OCI-LY3 (cell line): Measurements from ENCODE around the gene C19orf12.

ENCODE experiments used
- H2AFZ ChIP-seq: fragments of 200-600, 300-600 bp; shearing (Covaris generic); 2 replicates; pipeline ENCODE4 v1.6.0; 2014; ENCODE audit warnings: antibody characterized with exemption, low read depth, low read length
- H3K27ac ChIP-seq: fragments of 200-600, 300-600 bp; sonication (generic); 2 replicates; pipeline ENCODE4 v1.5.1; 2014; ENCODE audit warnings: mild to moderate bottlenecking, low read length, moderate library complexity, mixed read lengths
- H3K27me3 ChIP-seq: fragments of 200-600, 300-600 bp; sonication (generic); 2 replicates; pipeline ENCODE4 v1.6.1; 2014; ENCODE audit warnings: low read depth, low read length, mixed read lengths
- H3K36me3 ChIP-seq: fragments of 200-600, 300-600 bp; sonication (generic); replicated peaks from 2 replicates; pipeline ENCODE3; 2014; ENCODE audit warnings: low read depth, low read length, mixed read lengths
- H3K4me1 ChIP-seq: fragments of 300-600, 200-600 bp; sonication (generic); 2 replicates; pipeline ENCODE4 v1.6.1; 2014; ENCODE audit warnings: low read length, mixed read lengths
- H3K4me2 ChIP-seq: fragments of 200-600, 300-600 bp; sonication (generic); 2 replicates; pipeline ENCODE4 v1.6.1; 2014; ENCODE audit warnings: low read length, mixed read lengths
- H3K4me3 ChIP-seq: fragments of 300-600, 200-600 bp; sonication (generic); 2 replicates; pipeline ENCODE4 v1.5.1; 2014; ENCODE audit warnings: antibody characterized with exemption, mild to moderate bottlenecking, low read length, moderate library complexity
- H3K79me2 ChIP-seq: fragments of 300-600, 200-600 bp; shearing (Covaris generic); 2 replicates; pipeline ENCODE4 v1.6.1; 2014; ENCODE audit warnings: mild to moderate bottlenecking, low read length, mixed read lengths
- H3K9ac ChIP-seq: fragments of 300-600, 200-600 bp; shearing (Covaris generic); 2 replicates; pipeline ENCODE4 v1.6.0; 2014; ENCODE audit warnings: mild to moderate bottlenecking, low read length, moderate library complexity
- H3K9me3 ChIP-seq: fragments of 200-600, 300-600 bp; shearing (Covaris generic); 2 replicates; pipeline ENCODE4 v1.6.1; 2014; ENCODE audit warnings: low read length, mixed read lengths; ENCODE audit not compliant: insufficient read depth
- H4K20me1 ChIP-seq: fragments of 200-600, 300-600 bp; sonication (generic); 2 replicates; pipeline ENCODE4 v1.6.1; 2016; ENCODE audit warnings: low read length, mixed read lengths; ENCODE audit not compliant: insufficient read depth
- CTCF ChIP-seq: fragments of 200-600, 300-600 bp; sonication (generic); IDR thresholded peaks from 2 replicates; pipeline ENCODE4 v1.5.1; 2014; ENCODE audit warnings: antibody characterized with exemption, low read length, low read depth
- EZH2phosphoT487 ChIP-seq: fragments of 200-600 bp; shearing (Covaris generic); IDR thresholded peaks from 2 replicates; pipeline ENCODE4 v1.6.1; 2018; ENCODE audit warnings: antibody characterized with exemption, mixed run types, low read depth

The C19orf12 gene

GRCh38 chr19:29685326-29685725, 29.7 kb downstream of the C19orf12 start:
- H3K4me1 ChIP-seq, result no peaks in the 10 kb centered on the region
- H3K79me2 ChIP-seq, result no peaks in the 10 kb centered on the region
- no peak overlapping the region for H3K9ac ChIP-seq
- no peaks in the 10 kb centered on the region; the same call in 1 of the 2 replicates for H3K27me3 ChIP-seq
- no peak overlapping the region for H2AFZ ChIP-seq
- no peaks in the 10 kb centered on the region for H4K20me1 ChIP-seq
- H3K4me3 ChIP-seq, result no peak overlapping the region
- no peak overlapping the region for H3K4me2 ChIP-seq
- TF ChIP-seq CTCF (no peak), EZH2phosphoT487 (no peak)
- no peaks in the 10 kb centered on the region for H3K9me3 ChIP-seq
- no peak overlapping the region for H3K27ac ChIP-seq
- H3K36me3 ChIP-seq, result no peaks in the 10 kb centered on the region

- TF ChIP-seq EZH2phosphoT487 (no peak), CTCF (no peak)
- H3K4me1 ChIP-seq, result no peaks in the 10 kb centered on the region
- H4K20me1 ChIP-seq, result no peaks in the 10 kb centered on the region
- no peak overlapping the region for H3K9ac ChIP-seq
- no peaks in the 10 kb centered on the region for H3K9me3 ChIP-seq
- H3K27me3 ChIP-seq, result no peaks in the 10 kb centered on the region; the same call in 1 of the 2 replicates
- H3K27ac ChIP-seq, result no peak overlapping the region
- no peak overlapping the region for H3K4me3 ChIP-seq
- H3K4me2 ChIP-seq, result no peak overlapping the region
- no peak overlapping the region for H2AFZ ChIP-seq
- H3K36me3 ChIP-seq, result no peaks in the 10 kb centered on the region
- no peaks in the 10 kb centered on the region for H3K79me2 ChIP-seq
Observed at GRCh38 chr19:29683009-29683408, 32.1 kb downstream of the C19orf12 start.

GRCh38 chr19:29682236-29682895, 32.7 kb downstream of the C19orf12 start:
- H2AFZ ChIP-seq, result no peak overlapping the region
- H3K4me2 ChIP-seq, result no peak overlapping the region
- no peak for TF ChIP-seq CTCF
- TF ChIP-seq EZH2phosphoT487, result no peak
- H3K9me3 ChIP-seq, result no peaks in the 10 kb centered on the region
- no peaks in the 10 kb centered on the region for H3K79me2 ChIP-seq
- no peaks in the 10 kb centered on the region for H3K4me1 ChIP-seq
- no peaks in the 10 kb centered on the region for H4K20me1 ChIP-seq
- no peak overlapping the region for H3K9ac ChIP-seq
- no peaks in the 10 kb centered on the region; the same call in 1 of the 2 replicates for H3K27me3 ChIP-seq
- H3K4me3 ChIP-seq, result no peak overlapping the region
- no peaks in the 10 kb centered on the region for H3K36me3 ChIP-seq
- no peak overlapping the region for H3K27ac ChIP-seq

- no peak overlapping the region for H3K4me3 ChIP-seq
- H3K9ac ChIP-seq, result no peak overlapping the region
- no peak overlapping the region for H3K27ac ChIP-seq
- no peak overlapping the region for H2AFZ ChIP-seq
- H3K79me2 ChIP-seq, result no peaks in the 10 kb centered on the region
- no peak for TF ChIP-seq CTCF
- TF ChIP-seq EZH2phosphoT487, result no peak
- H3K27me3 ChIP-seq, result no peaks in the 10 kb centered on the region; the same call in 1 of the 2 replicates
- H3K9me3 ChIP-seq, result no peaks in the 10 kb centered on the region
- H3K4me2 ChIP-seq, result no peak overlapping the region
- no peaks in the 10 kb centered on the region for H3K4me1 ChIP-seq
- H3K36me3 ChIP-seq, result no peaks in the 10 kb centered on the region
- no peaks in the 10 kb centered on the region for H4K20me1 ChIP-seq
Observed at GRCh38 chr19:29681422-29682235, 33.4 kb downstream of the C19orf12 start.
